ENCODE data around the gene AATF. TPM values are rescaled to one million over a fixed set of nuclear protein-coding genes. Genes with fewer than 3 reads are reported as not detected.
A peak's percentile ranks its signal among the peaks of the same experiment; 100 is the strongest.

The AATF gene
- total RNA-seq, 4 donors from 2014 or later = 26.9 to 57.8 (median 35.4) TPM

DNA sequence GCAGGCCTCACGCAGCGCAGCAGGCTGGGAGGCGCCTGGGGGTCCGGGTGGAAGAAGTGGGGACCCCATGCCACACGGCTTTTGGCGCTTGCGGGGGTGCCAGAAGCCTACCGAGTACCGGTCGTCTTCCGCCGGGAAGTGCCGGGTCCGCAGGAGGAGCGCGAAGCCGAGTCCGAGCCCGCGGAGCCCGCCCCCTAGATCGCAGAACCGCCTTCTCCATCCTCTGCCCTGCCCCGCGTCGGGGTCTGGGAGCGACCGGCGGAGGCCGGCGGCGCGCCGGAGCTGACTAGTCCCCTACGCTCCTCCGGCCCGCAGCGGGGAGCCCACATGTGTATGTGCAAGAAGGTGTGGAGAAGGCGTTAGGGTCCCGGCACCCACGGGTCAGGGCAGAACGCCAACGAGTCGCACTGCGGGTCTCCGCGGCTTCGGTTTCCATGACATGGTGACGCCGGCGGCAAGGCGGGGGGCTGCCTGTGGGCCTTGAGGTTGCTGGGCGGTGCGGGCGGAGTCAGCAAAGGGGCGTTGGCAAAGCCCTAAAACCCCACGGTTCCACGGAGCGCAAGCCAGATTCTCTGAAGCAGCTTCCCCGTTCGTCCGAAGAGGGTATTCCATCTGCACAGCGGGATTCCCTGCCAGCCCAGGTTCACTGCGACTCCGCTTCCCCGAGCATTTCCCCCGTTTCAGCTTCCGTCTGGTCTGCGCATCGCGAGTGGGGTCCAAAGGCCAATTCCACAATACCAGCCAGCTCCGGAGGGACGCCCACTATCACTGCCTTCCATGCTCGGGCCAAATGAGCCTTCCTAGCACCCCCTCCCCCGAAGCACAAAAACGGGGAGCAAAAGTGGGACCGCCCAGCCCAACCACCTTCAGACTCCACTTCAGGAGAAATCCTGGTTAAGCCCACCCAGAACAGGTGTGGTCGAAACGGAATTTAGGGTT lies 13.8 kb upstream of the AATF start:
- peak overlapping the region in 3 of 4 donors; percentile 12 to 25 (median 20) for H3K4me3 ChIP-seq
- H3K4me1 ChIP-seq = peaks cover 7 to 72% (median 38%) of the 10 kb centered on the region in 4 donors

DNA sequence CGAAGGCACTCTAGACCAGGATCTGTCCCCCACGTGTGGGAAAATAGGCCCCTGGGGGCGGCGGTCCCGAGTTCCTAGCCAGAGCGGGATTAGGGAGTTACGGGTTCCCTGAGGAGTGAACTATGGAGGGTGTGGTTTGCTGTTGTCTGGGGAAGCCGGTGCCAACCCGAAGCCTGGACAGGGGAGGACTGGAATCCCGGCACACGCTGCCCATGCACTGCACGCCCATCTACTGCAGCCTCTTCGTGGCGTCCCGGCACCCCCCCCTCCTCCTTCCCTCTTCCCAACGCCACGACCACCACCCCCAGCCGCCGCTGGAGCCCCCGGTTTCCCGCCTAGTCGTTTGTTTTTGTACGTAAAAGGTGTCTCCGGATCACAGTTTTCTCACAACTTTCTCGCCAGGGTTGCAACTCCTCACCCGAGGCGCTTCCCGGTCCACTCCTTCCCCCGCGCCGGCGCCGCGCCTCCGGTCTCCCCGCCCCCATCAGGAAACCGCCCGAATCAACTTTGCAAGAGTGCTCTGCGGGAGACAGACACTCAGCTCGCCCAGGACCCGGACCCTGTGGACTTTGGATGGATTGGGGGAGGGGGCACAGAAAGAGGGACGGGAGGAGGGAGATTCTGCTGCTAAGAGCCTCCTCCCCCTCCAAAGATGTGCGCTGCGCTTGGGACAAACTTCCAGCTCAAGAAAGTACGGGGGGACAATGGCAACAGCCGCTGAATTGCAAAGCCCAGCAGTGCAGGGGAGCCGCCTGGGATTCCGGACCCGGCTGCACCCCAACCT lies 12.9 kb upstream of the AATF start:
- Histone ChIP-seq H3K4me1 (peaks cover 7 to 72% (median 38%) of the 10 kb centered on the region in 4 donors), H3K27me3 (peaks cover 5 to 95% of the 10 kb centered on the region in 2 donors), H3K36me3 (no peaks in the 10 kb centered on the region), H3K9me3 (peaks cover 0 to 10% (median 0%) of the 10 kb centered on the region in 4 donors), H3K27ac (no peak overlapping the region), H3K4me3 (peak overlapping the region in 3 of 4 donors; percentile 13 to 36 (median 32))
- DNase-seq = peak in 1 of 3 donors; percentile 59
- TF ChIP-seq, protein P1, sequence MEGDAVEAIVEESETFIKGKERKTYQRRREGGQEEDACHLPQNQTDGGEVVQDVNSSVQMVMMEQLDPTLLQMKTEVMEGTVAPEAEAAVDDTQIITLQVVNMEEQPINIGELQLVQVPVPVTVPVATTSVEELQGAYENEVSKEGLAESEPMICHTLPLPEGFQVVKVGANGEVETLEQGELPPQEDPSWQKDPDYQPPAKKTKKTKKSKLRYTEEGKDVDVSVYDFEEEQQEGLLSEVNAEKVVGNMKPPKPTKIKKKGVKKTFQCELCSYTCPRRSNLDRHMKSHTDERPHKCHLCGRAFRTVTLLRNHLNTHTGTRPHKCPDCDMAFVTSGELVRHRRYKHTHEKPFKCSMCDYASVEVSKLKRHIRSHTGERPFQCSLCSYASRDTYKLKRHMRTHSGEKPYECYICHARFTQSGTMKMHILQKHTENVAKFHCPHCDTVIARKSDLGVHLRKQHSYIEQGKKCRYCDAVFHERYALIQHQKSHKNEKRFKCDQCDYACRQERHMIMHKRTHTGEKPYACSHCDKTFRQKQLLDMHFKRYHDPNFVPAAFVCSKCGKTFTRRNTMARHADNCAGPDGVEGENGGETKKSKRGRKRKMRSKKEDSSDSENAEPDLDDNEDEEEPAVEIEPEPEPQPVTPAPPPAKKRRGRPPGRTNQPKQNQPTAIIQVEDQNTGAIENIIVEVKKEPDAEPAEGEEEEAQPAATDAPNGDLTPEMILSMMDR (IDR thresholded peaks at IDR 0.05) = no peak
- no peak for TF ChIP-seq POLR2A (IDR thresholded peaks at IDR 0.05)

More for the DNA sequence above, 13.8 kb upstream of the AATF start:
- no peak for DNase-seq
- no peak overlapping the region for H3K27ac ChIP-seq
- H3K27me3 ChIP-seq = peaks cover 5 to 95% of the 10 kb centered on the region in 2 donors
- H3K36me3 ChIP-seq = no peaks in the 10 kb centered on the region
- no peak for TF ChIP-seq POLR2A (IDR thresholded peaks at IDR 0.05)
- TF ChIP-seq, protein P1 (IDR thresholded peaks at IDR 0.05) = no peak
- H3K9me3 ChIP-seq = peaks cover 0 to 10% (median 0%) of the 10 kb centered on the region in 4 donors

DNA sequence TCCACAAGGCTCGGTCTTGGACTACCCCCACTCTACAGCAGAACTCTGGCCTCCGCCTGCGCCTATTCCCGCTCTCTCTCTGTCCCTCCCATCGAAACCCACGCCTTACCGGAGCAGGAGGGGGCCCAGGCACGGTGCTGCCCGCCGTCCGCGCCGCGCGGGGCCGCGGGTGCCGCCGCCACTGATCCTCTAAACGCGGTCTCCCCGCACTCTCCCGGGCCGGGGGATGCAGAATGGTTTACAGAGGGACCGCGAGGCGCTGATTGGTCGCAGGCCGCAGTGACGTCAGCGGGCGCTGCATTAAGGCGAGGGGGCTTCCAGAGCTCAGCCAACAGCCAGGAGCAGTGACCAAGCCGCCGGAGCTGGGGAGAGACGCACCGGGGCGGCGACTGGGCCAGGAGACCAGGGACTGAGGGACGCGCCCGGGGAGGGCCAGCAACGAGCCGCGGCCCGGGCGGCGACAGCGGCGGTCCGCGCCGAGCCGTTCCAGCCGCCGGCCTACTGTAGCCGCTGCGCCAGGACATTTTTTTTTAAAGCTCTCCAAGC lies 12.2 kb upstream of the AATF start:
- no peak for DNase-seq
- TF ChIP-seq, protein P1 (IDR thresholded peaks at IDR 0.05) = no peak
- TF ChIP-seq POLR2A (IDR thresholded peaks at IDR 0.05) = no peak
- H3K4me1 ChIP-seq = peaks cover 7 to 71% (median 38%) of the 10 kb centered on the region in 4 donors
- peak overlapping the region in 3 of 4 donors; percentile 13 to 36 (median 32) for H3K4me3 ChIP-seq
- H3K9me3 ChIP-seq = peaks cover 0 to 10% (median 0%) of the 10 kb centered on the region in 4 donors
- no peaks in the 10 kb centered on the region for H3K36me3 ChIP-seq
- no peak overlapping the region for H3K27ac ChIP-seq
- peaks cover 5 to 95% of the 10 kb centered on the region in 2 donors for H3K27me3 ChIP-seq

DNA sequence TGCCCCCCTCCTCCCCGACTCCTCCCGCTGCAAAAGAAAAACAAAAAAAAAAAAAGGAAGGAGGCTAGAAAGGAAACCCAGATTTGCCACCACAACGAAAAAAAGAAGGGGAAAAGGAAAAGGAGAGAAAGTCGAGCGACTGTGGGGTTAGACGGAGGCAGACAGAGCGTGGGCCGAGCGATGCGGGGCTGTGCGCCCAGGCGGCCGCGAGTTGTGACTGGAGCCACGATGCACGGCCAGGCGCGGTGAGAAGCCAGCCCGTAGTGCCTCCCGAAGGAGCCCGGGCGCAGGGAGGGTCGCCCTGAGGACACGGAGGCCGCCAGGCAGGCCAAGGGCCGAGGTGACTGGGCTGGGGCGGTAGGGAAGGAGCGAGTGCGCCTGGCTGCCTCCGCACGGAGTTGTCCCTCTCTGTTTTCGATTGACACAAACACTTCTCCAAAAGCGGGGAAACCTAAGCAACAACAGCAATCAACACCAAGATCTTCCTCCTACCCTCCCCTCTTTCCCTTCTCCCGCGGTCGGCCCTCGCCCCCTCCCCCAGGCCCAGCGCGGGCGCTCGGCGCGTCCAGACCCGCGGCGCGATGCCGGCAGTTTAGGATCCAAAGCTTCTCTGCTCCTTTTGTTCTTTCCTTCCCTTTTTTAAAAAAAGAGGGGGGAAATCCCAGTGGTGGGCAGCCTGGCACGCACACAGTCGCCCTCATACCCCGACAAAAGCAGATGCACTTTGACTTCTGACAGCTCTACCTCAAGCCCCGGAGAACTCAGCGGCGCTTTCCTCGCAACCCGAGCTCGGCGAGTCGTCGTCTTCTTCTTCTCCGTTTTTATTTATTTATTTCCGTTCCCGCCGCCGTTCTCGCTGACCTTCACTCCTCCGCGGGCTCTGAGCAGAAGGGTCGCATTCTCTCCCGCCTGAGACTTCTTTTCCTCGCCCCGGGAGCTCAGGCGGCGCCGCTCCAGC lies 11.5 kb upstream of the AATF start, which contains the start of gene LHX1:
LHX1 (plus strand) TSS at position 475 of the 958 bp plus-strand sequence. CDS start 723 bp downstream, outside the sequence.
- no peaks in the 10 kb centered on the region for H3K36me3 ChIP-seq
- DNase-seq = no peak
- H3K9me3 ChIP-seq = peaks cover 0 to 10% (median 0%) of the 10 kb centered on the region in 4 donors
- peak within 1 kb of the TSS in 3 of 4 donors; percentile 13 to 36 (median 32) for H3K4me3 ChIP-seq
- TF ChIP-seq, protein P1 (IDR thresholded peaks at IDR 0.05) = no peak
- no peak for TF ChIP-seq POLR2A (IDR thresholded peaks at IDR 0.05)
- peaks cover 5 to 95% of the 10 kb centered on the region in 2 donors for H3K27me3 ChIP-seq
- peaks cover 7 to 68% (median 40%) of the 10 kb centered on the region in 4 donors for H3K4me1 ChIP-seq
- no peak within 1 kb of the TSS for H3K27ac ChIP-seq

All from Peyer's patch (tissue), 4 donors.